ENCODE measurements around the gene NOC2L. TPM values are rescaled to one million over a fixed set of nuclear protein-coding genes. Genes with fewer than 3 reads are reported as not detected.
"Not testable (repeated sequence)": the region's sequence is repeated elsewhere in the genome, so short reads cannot be mapped to it uniquely, and the experiment has no call there.

The NOC2L gene
- total RNA-seq, 2 experiments from 2014 or later: 180 to 192 TPM

DNA sequence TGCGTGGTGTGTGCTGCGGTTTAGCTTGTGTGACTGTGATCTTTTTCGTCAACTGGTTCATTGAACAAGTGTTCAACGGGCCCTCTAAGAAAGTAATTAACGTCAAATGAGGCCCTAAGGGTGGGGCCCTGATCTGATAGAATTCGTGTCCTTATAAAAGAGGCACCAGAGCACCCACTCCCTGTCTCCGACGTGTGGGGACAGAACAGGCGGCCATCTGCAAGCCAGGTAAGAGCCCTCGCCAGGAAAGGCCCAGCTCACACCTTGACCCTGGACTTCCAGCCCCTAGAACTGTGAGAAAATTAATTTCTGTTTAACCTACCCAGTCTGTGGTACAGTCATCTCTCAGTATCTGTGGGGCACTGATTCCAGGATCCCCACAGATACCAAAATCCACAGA, 55.8 kb downstream of the NOC2L start:
- ChIA-PET CTCF (interaction anchor here (1.2 to 2.4 kb wide), 2 partner anchors 12 to 116 kb away, joined by 3 to 8 read pairs; no protein-coding TSS in a partner anchor), POLR2A (no interaction called here)

DNA sequence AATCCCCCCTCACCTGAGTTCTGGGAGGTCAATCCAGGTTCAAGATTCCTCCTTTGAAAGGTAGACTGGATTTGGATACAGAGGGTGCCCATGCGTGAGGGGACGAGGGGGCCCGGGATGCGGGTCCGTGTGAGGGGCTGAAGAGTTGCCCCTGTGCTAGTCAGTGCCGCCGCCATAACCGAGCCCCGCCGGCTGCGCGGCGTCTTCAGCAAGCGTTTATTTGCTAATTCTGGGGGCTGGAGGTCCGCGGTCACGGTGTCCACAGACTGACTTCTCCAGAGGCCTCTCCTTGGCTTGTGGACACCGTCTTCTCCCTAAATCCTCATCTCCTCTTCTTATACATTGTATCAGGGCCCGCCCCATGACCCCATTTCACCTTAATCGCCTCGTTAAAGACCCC, 56.3 kb downstream of the NOC2L start:
- CTCF ChIA-PET: interaction anchor here (1.2 kb wide), 1 partner anchor 116 kb away, joined by 3 read pairs; no protein-coding TSS in a partner anchor
- POLR2A ChIA-PET: no interaction called here

DNA sequence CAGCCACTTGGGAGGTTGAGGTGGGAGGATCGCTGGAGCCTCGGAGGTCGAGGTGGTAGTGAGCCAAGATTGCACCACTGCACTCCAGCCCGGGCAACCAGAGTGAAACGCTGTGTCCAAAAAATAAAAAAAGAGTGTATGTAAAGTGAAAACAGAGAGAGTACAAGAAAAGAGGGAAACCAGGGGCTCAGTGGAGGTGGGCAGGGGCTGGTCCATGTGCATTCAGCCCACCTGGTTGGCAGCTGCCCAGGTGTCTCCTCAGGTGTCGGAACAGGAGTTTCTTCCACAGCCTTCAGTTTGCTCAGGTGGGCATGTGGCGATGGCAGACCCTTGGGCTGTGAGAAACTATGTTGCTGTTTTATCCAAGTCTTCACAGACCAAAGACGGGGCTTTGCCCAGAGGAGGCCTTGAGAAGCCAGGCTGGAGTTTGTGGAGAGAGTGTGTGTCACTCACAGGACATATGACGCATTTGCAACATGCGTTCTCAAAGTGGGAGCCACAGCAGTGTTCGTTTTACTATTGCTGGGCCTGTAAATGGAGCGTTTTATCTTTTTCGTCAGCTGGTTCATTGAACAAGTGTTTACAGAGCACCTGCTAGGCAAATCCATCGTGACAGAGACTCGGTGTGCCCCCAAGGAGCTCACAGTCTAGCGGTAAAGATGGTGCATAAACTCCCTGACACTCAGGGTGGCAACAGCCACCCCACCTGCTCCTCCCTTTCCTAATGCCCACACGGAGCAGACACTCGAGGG, 57.8 kb downstream of the NOC2L start:
- ChIA-PET POLR2A (no interaction called here), CTCF (no interaction called here)

DNA sequence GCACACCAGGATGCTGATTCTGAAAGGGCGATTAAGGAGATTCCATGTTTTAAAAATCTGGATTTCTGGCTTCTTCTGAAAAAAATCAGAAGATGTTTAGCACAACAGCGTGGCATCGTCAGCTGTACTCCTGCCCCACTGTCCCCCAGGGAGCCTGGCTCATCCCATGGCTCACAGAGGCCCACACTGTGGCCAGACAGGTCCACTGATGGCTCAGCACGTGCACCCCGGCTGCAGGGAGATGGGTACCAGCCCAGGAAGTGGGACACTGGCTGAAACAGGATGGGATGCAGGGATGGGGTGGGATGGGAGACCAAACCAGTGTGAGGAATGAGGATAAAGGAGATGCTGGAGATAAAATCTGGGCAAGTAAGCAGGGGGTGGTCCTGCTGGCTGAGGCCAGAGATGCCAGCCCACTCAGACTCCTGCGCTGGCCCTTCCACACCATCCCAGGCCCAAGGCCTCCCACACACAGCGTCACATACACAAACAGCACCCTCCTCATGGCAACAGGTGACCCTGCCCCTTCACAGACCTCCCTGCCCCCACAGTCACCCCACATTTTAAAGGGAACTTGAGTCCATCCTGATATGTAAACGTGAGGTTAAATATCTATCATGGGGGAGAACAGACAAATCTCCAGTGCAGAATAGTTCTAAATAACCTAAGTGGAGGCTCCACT, 59.3 kb downstream of the NOC2L start:
- POLR2A ChIA-PET: no interaction called here
- CTCF ChIA-PET: no interaction called here

DNA sequence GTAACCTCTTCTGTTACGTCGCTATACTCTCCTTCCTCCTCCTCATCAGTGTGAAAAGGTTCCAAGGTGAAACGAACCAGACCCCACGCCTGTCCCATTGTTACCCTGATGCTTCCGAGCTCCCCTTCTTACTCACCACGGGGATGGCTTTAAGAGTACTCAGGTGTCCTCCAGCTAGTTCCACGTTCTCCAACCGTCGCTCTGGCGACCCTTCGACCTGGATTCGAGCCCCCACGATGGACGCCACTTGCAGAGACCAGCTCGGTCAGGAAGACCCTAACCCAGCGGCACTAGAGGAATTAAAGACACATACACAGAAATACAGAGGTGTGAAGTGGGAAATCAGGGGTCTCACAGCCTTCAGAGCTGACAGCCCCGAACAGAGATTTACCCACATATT, 61.1 kb downstream of the NOC2L start:
- POLR2A ChIA-PET, CTCF ChIA-PET: not testable (repeated sequence)

DNA sequence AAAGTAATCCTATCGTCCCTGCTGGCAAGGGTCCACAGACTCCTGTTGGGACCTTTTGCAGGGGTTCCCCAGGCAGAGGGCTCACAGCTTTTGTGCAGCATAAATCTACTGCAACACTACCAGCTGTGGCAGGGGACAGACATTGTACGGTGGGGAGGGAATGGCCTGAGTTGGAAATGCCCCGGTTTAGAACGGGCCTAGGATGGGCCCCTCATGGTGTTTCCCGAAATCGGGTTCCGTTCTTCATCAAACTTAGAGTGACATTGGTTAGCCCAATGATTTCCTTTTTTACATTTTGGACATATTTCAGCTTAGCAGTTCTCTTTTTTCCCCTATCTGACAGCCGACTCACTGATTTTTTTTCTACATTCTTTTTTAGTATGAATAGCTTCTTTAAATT, 61.8 kb downstream of the NOC2L start:
- CTCF ChIA-PET: no interaction called here
- POLR2A ChIA-PET: no interaction called here

Other genes with a start within 250 kb of the NOC2L start
- not detected for gene SAMD11, start 35.3 kb downstream of the NOC2L start, total RNA-seq
- 10 to 100 TPM; 33.6 to 37.2 TPM for gene KLHL17, start 1.3 kb upstream of the NOC2L start, total RNA-seq
- 1 to 10 TPM; 3.1 to 3.8 TPM for gene PLEKHN1, start 7.2 kb upstream of the NOC2L start, total RNA-seq
- not detected for gene PERM1, start 22.8 kb upstream of the NOC2L start, total RNA-seq
- gene HES4, start 40.8 kb upstream of the NOC2L start, total RNA-seq: under 1 TPM; 0.27 to 0.51 TPM
- 10 to 100 TPM; 16.6 to 18.7 TPM for gene ISG15, start 54.2 kb upstream of the NOC2L start, total RNA-seq
- gene AGRN, start 60.9 kb upstream of the NOC2L start, total RNA-seq: 10 to 100 TPM; 12.1 to 12.5 TPM
- not detected for gene RNF223, start 115.0 kb upstream of the NOC2L start, total RNA-seq
- gene C1orf159, start 156.8 kb upstream of the NOC2L start, total RNA-seq: 10 to 100 TPM; 20.0 to 22.1 TPM
- not detected for gene TTLL10, start 214.6 kb upstream of the NOC2L start, total RNA-seq
- 10 to 100 TPM; 79.2 to 80.8 TPM for gene TNFRSF18, start 247.3 kb upstream of the NOC2L start, total RNA-seq